A673 (cell line): ENCODE measurements around the gene CTSW.

Source experiments
- EZH2 ChIP-seq: fragments of 200-600 bp; sonication (generic); IDR thresholded peaks from 2 replicates; pipeline ENCODE4 v1.6.1; 2017; ENCODE audit warnings: borderline replicate concordance, low read depth, mild to moderate bottlenecking, mixed read lengths, antibody characterized with exemption, low read length; ENCODE audit not compliant: poor library complexity, severe bottlenecking
- TF ChIP-seq, protein P1 (sequence below): fragments of 300-800, 200-600 bp; sonication (generic); conservative IDR thresholded peaks from 2 replicates; pipeline ENCODE4 v1.5.1; 2017; ENCODE audit warnings: low read depth, mild to moderate bottlenecking, antibody characterized with exemption, low read length, moderate library complexity, mixed read lengths

DNA sequence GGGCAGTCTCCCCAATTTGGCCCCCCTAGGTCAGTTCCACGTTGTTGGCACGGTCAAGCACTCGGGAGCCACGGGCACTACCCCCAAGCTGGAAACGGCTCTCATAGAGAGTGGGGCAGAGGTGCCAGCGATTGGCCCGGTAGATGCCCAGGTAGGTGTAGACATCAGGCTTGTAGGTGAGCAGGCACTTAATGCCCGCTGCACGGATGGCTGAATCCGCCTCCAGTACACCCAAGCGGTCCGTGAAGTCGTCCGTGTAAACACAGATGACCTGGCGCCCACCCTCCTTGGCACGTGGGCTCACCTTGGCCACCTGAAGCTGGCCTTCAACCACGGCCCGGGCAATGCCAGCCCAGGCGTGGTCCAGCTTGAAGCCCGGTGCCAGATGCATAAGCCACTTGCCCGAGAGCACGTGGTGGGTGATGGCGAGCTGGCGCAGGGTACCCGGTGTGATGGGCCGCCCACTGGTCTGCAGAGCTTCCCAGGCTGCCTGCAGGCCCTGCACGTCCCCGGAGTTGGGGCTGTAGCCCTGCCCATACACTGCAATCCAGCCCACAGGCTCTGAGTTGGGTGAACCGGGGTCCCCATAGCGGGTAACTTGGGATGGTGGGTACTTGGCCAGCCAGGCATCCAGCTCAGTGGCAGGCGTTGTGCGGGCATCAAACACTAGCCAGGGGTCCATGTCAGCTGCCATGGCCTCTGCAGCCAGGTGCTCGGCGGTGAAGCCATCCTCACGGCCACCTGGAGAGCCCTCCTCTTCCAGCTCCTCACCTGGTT is 38.0 kb downstream of the CTSW start:
- TF ChIP-seq EZH2: no peak
- TF ChIP-seq, protein P1, sequence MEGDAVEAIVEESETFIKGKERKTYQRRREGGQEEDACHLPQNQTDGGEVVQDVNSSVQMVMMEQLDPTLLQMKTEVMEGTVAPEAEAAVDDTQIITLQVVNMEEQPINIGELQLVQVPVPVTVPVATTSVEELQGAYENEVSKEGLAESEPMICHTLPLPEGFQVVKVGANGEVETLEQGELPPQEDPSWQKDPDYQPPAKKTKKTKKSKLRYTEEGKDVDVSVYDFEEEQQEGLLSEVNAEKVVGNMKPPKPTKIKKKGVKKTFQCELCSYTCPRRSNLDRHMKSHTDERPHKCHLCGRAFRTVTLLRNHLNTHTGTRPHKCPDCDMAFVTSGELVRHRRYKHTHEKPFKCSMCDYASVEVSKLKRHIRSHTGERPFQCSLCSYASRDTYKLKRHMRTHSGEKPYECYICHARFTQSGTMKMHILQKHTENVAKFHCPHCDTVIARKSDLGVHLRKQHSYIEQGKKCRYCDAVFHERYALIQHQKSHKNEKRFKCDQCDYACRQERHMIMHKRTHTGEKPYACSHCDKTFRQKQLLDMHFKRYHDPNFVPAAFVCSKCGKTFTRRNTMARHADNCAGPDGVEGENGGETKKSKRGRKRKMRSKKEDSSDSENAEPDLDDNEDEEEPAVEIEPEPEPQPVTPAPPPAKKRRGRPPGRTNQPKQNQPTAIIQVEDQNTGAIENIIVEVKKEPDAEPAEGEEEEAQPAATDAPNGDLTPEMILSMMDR: no peak
